Natural killer cell (primary cell): Measurements from ENCODE around the gene SPRN. TPM values are rescaled to one million over a fixed set of nuclear protein-coding genes. Genes with fewer than 3 reads are reported as not detected.

ENCODE experiments used
- ATAC-seq, 3 donors: fragments of 150-1000 bp in 2 of 3; fragments of 200-7000 bp in 1 of 3; cut with Tn5 transposase; 1 replicate in 1 of 3; 2 replicates in 2 of 3; pipeline ENCODE4 v1.10.0; 2021; ENCODE audit warnings: mild to moderate bottlenecking in 2 of 3, moderate library complexity in 2 of 3
- DNase-seq, 2 donors: peaks; one replicate each; pipeline versions ENCODE4 v3.0.0 to v3.0.0-alpha.2; 2013 to 2021; ENCODE audit warnings: mixed read lengths in 1 of 2
- H3K27ac ChIP-seq: one replicate; pipeline ENCODE4 v1.5.1; 2013; ENCODE audit warnings: mild to moderate bottlenecking, low read length
- H3K27me3 ChIP-seq: one replicate; pipeline ENCODE4 v1.6.1; 2013; ENCODE audit warnings: low read length; ENCODE audit not compliant: control insufficient read depth, insufficient read depth
- H3K36me3 ChIP-seq: one replicate; pipeline ENCODE4 v1.6.1; 2013; ENCODE audit warnings: low read length; ENCODE audit not compliant: control insufficient read depth, insufficient read depth
- H3K4me1 ChIP-seq: one replicate; pipeline ENCODE4 v1.6.1; 2013; ENCODE audit warnings: low read length; ENCODE audit not compliant: control insufficient read depth, insufficient read depth
- H3K4me3 ChIP-seq: one replicate; pipeline ENCODE4 v1.5.1; 2013; ENCODE audit warnings: low read length
- H3K9me3 ChIP-seq: one replicate; pipeline ENCODE4 v1.6.1; 2013; ENCODE audit warnings: low read length; ENCODE audit not compliant: control insufficient read depth, insufficient read depth
- H3K27ac Mint-ChIP-seq, 2 donors: one replicate each; pipeline ENCODE4 v1.8.0; 2022; ENCODE audit warnings: mild to moderate bottlenecking in 2 of 2, mixed read lengths in 2 of 2, moderate library complexity in 1 of 2
- H3K27me3 Mint-ChIP-seq, 2 donors: one replicate each; pipeline ENCODE4 v1.8.0; 2022; ENCODE audit warnings: low read depth in 2 of 2, mixed read lengths in 2 of 2
- H3K36me3 Mint-ChIP-seq: one replicate; pipeline ENCODE4 v1.8.0; 2022; ENCODE audit warnings: mixed read lengths
- H3K4me1 Mint-ChIP-seq, 2 donors: one replicate each; pipeline ENCODE4 v1.8.0; 2022; ENCODE audit warnings: mixed read lengths in 2 of 2
- H3K4me3 Mint-ChIP-seq: one replicate; pipeline ENCODE4 v1.8.0; 2022; ENCODE audit warnings: mild to moderate bottlenecking, moderate library complexity, mixed read lengths
- H3K9me3 Mint-ChIP-seq, 2 donors: one replicate each; pipeline ENCODE4 v1.8.0; 2022; ENCODE audit warnings: mixed read lengths in 2 of 2
- WGBS: methylation state at CpG from one replicate; pipeline ENCODE4 v1.1.7; 2013; ENCODE audit warnings: missing lambda C conversion rate; ENCODE audit not compliant: insufficient coverage; 5-methylcytosine and 5-hydroxymethylcytosine counted together
- intact Hi-C: fragments of 100-400 bp; cut with micrococcal nuclease; formaldehyde crosslinking; loops from one replicate; pipeline ENCODE4 v1.14.2; 2022
- total RNA-seq, 4 donors: library from RNA; stranded (reverse); fragments of 120-200 nt in 1 of 4; gene quantifications; one replicate each; pipeline versions ENCODE4 v1.2.3 to v1.2.4, GENCODE V29; 2013 to 2022
- TF ChIP-seq, protein P1 (sequence below): fragments of 200-600 bp; IDR thresholded peaks from one replicate; pipeline ENCODE4 v1.8.0; 2022; ENCODE audit warnings: antibody characterized with exemption

SPRN gene
- total RNA-seq, 3 donors from 2014 or later (not counting 1 experiment from before 2014, with no cell fraction given): not detected

GRCh38 chr10:133462512-133463305 is 38.3 kb upstream of the SPRN start:
- 91% methylated on average over 10 of the region's 10 CpGs for WGBS
- Mint-ChIP-seq H3K4me3 (no peak overlapping the region), H3K4me1 (no peaks in the 10 kb centered on the region), H3K9me3 (no peaks in the 10 kb centered on the region), H3K27me3 (no peaks in the 10 kb centered on the region), H3K27ac (no peak overlapping the region), H3K36me3 (no peaks in the 10 kb centered on the region)
- Histone ChIP-seq H3K36me3 (no peaks in the 10 kb centered on the region), H3K27me3 (no peaks in the 10 kb centered on the region), H3K4me1 (peaks cover 7% of the 10 kb centered on the region), H3K27ac (no peak overlapping the region), H3K9me3 (no peaks in the 10 kb centered on the region), H3K4me3 (no peak overlapping the region)
- ATAC-seq (no peak), DNase-seq (no peak)
- TF ChIP-seq, protein P1, sequence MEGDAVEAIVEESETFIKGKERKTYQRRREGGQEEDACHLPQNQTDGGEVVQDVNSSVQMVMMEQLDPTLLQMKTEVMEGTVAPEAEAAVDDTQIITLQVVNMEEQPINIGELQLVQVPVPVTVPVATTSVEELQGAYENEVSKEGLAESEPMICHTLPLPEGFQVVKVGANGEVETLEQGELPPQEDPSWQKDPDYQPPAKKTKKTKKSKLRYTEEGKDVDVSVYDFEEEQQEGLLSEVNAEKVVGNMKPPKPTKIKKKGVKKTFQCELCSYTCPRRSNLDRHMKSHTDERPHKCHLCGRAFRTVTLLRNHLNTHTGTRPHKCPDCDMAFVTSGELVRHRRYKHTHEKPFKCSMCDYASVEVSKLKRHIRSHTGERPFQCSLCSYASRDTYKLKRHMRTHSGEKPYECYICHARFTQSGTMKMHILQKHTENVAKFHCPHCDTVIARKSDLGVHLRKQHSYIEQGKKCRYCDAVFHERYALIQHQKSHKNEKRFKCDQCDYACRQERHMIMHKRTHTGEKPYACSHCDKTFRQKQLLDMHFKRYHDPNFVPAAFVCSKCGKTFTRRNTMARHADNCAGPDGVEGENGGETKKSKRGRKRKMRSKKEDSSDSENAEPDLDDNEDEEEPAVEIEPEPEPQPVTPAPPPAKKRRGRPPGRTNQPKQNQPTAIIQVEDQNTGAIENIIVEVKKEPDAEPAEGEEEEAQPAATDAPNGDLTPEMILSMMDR: no peak
- intact Hi-C loops: no loop called here

GRCh38 chr10:133461841-133462240 is 37.4 kb upstream of the SPRN start:
- Histone ChIP-seq H3K27ac (no peak overlapping the region), H3K4me1 (peaks cover 7% of the 10 kb centered on the region), H3K27me3 (no peaks in the 10 kb centered on the region), H3K9me3 (no peaks in the 10 kb centered on the region), H3K4me3 (no peak overlapping the region), H3K36me3 (no peaks in the 10 kb centered on the region)
- intact Hi-C loops: no loop called here
- WGBS: 74% methylated on average over 8 of the region's 8 CpGs
- TF ChIP-seq, protein P1: no peak
- no peak for DNase-seq
- H3K27me3 Mint-ChIP-seq: no peaks in the 10 kb centered on the region
- no peaks in the 10 kb centered on the region for H3K36me3 Mint-ChIP-seq
- no peak overlapping the region for H3K27ac Mint-ChIP-seq
- H3K4me3 Mint-ChIP-seq: no peak overlapping the region
- ATAC-seq: no peak
- H3K4me1 Mint-ChIP-seq: no peaks in the 10 kb centered on the region
- H3K9me3 Mint-ChIP-seq: no peaks in the 10 kb centered on the region

DNA sequence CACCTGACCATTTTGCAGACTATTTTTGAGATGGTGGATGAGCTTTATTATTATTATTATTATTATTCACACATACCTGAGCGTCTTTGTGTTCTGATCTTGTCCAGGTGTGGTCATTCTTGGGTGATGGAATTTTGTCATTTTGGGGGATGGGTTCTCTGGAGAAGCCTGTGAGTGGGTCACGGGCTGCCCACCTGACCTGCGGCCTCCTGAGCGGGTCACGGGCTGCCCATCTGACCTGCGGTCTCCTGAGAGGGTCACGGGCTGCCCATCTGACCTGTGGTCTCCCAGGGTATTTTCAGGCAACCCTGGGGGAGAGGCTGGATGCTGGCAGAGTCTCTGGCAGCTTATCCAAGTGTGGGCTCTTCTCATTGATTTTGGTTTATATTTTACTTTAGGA is 36.6 kb upstream of the SPRN start:
- H3K9me3 Mint-ChIP-seq: no peaks in the 10 kb centered on the region
- H3K27ac Mint-ChIP-seq: no peak overlapping the region
- no peaks in the 10 kb centered on the region for H3K27me3 Mint-ChIP-seq
- no peaks in the 10 kb centered on the region for H3K27me3 ChIP-seq
- intact Hi-C loops: no loop called here
- peaks cover 7% of the 10 kb centered on the region for H3K4me1 ChIP-seq
- H3K4me3 Mint-ChIP-seq: no peak overlapping the region
- no peaks in the 10 kb centered on the region for H3K36me3 ChIP-seq
- no peak overlapping the region for H3K27ac ChIP-seq
- WGBS: 92% methylated on average over 6 of the region's 7 CpGs
- TF ChIP-seq, protein P1: no peak
- ATAC-seq: no peak
- no peaks in the 10 kb centered on the region for H3K9me3 ChIP-seq
- H3K4me3 ChIP-seq: no peak overlapping the region
- H3K4me1 Mint-ChIP-seq: no peaks in the 10 kb centered on the region
- H3K36me3 Mint-ChIP-seq: no peaks in the 10 kb centered on the region
- no peak for DNase-seq
